ENCODE measurements around the gene CFAP107. TPM values are rescaled to one million over a fixed set of nuclear protein-coding genes. Genes with fewer than 3 reads are reported as not detected.
"Not testable (repeated sequence)": the region's sequence is repeated elsewhere in the genome, so short reads cannot be mapped to it uniquely, and the experiment has no call there.

Gene CFAP107
- total RNA-seq, 1 donor from 2014 or later = not detected

GRCh38 chr1:12730156-12730555 is 15.8 kb upstream of the CFAP107 start:
- H3K9ac ChIP-seq (ENCODE audit: low read length) = no peak overlapping the region
- H3K27ac ChIP-seq (ENCODE audit: low read depth, low read length) = no peak overlapping the region
- Mint-ChIP-seq H3K4me3 (ENCODE audit: unreplicated experiment) (no peak overlapping the region), H3K9me3 (ENCODE audit: unreplicated experiment) (peaks cover 21% of the 10 kb centered on the region), H3K27me3 (ENCODE audit: low read depth, unreplicated experiment) (peaks cover 16% of the 10 kb centered on the region), H3K4me1 (ENCODE audit: low read depth, unreplicated experiment) (no peaks in the 10 kb centered on the region), H3K36me3 (ENCODE audit: low read depth, unreplicated experiment) (no peaks in the 10 kb centered on the region), H3K27ac (ENCODE audit: unreplicated experiment) (no peak overlapping the region)
- H3K4me3 ChIP-seq (ENCODE audit: insufficient read depth, low read depth, low read length) = no peak overlapping the region
- DNase-seq (ENCODE audit: low read depth) (no peak), FAIRE-seq (no peak)
- H3K27me3 ChIP-seq (ENCODE audit: insufficient read depth, low read length) = no peaks in the 10 kb centered on the region
- H2AFZ ChIP-seq (ENCODE audit: low read depth, low read length) = no peak overlapping the region
- H3K4me1 ChIP-seq (ENCODE audit: insufficient read depth, low read length) = no peaks in the 10 kb centered on the region
- H3K36me3 ChIP-seq (ENCODE audit: insufficient read depth, low read length) = no peaks in the 10 kb centered on the region
- H4K20me1 ChIP-seq (ENCODE audit: insufficient read depth, low read length) = no peaks in the 10 kb centered on the region
- H3K79me2 ChIP-seq (ENCODE audit: insufficient read depth, low read length) = no peaks in the 10 kb centered on the region
- TF ChIP-seq EZH2 (IDR thresholded peaks at IDR 0.05; ENCODE audit: insufficient read depth, low read length) (no peak), CTCF (IDR thresholded peaks at IDR 0.05; ENCODE audit: insufficient read depth, low read depth, low read length) (no peak)
- H3K4me2 ChIP-seq (ENCODE audit: low read length) = no peak overlapping the region
- H3K9me3 ChIP-seq (ENCODE audit: insufficient read depth, low read depth, low read length) = peaks cover 3% of the 10 kb centered on the region

- not testable (repeated sequence) for H3K4me3 Mint-ChIP-seq (ENCODE audit: unreplicated experiment); H3K4me1 ChIP-seq (ENCODE audit: insufficient read depth, low read length); H4K20me1 ChIP-seq (ENCODE audit: insufficient read depth, low read length); H3K27ac Mint-ChIP-seq (ENCODE audit: unreplicated experiment); H3K36me3 ChIP-seq (ENCODE audit: insufficient read depth, low read length); DNase-seq (ENCODE audit: low read depth); H3K9ac ChIP-seq (ENCODE audit: low read length); H2AFZ ChIP-seq (ENCODE audit: low read depth, low read length); H3K27ac ChIP-seq (ENCODE audit: low read depth, low read length); H3K79me2 ChIP-seq (ENCODE audit: insufficient read depth, low read length); H3K4me1 Mint-ChIP-seq (ENCODE audit: low read depth, unreplicated experiment); FAIRE-seq; H3K4me3 ChIP-seq (ENCODE audit: insufficient read depth, low read depth, low read length); H3K9me3 ChIP-seq (ENCODE audit: insufficient read depth, low read depth, low read length); H3K36me3 Mint-ChIP-seq (ENCODE audit: low read depth, unreplicated experiment); H3K27me3 ChIP-seq (ENCODE audit: insufficient read depth, low read length); H3K4me2 ChIP-seq (ENCODE audit: low read length)
- H3K27me3 Mint-ChIP-seq (ENCODE audit: low read depth, unreplicated experiment) = peaks cover 11% of the 10 kb centered on the region
- H3K9me3 Mint-ChIP-seq (ENCODE audit: unreplicated experiment) = peaks cover 21% of the 10 kb centered on the region
Measured at GRCh38 chr1:12731084-12731483, 14.9 kb upstream of the CFAP107 start.

GRCh38 chr1:12734651-12735050 is 11.3 kb upstream of the CFAP107 start:
- no peak overlapping the region for H3K27ac Mint-ChIP-seq (ENCODE audit: unreplicated experiment)
- H3K27me3 Mint-ChIP-seq (ENCODE audit: low read depth, unreplicated experiment) = peaks cover 5% of the 10 kb centered on the region
- H2AFZ ChIP-seq (ENCODE audit: low read depth, low read length) = no peak overlapping the region
- no peaks in the 10 kb centered on the region for H3K27me3 ChIP-seq (ENCODE audit: insufficient read depth, low read length)
- DNase-seq (ENCODE audit: low read depth) = no peak
- H3K9me3 Mint-ChIP-seq (ENCODE audit: unreplicated experiment) = peaks cover 20% of the 10 kb centered on the region
- no peaks in the 10 kb centered on the region for H3K4me1 ChIP-seq (ENCODE audit: insufficient read depth, low read length)
- H3K4me1 Mint-ChIP-seq (ENCODE audit: low read depth, unreplicated experiment) = no peaks in the 10 kb centered on the region
- no peaks in the 10 kb centered on the region for H3K79me2 ChIP-seq (ENCODE audit: insufficient read depth, low read length)
- H3K9me3 ChIP-seq (ENCODE audit: insufficient read depth, low read depth, low read length) = peaks cover 3% of the 10 kb centered on the region
- H3K4me3 ChIP-seq (ENCODE audit: insufficient read depth, low read depth, low read length) = no peak overlapping the region
- no peaks in the 10 kb centered on the region for H4K20me1 ChIP-seq (ENCODE audit: insufficient read depth, low read length)
- H3K36me3 Mint-ChIP-seq (ENCODE audit: low read depth, unreplicated experiment) = no peaks in the 10 kb centered on the region
- no peak overlapping the region for H3K4me2 ChIP-seq (ENCODE audit: low read length)
- TF ChIP-seq EZH2 (IDR thresholded peaks at IDR 0.05; ENCODE audit: insufficient read depth, low read length) (no peak), CTCF (IDR thresholded peaks at IDR 0.05; ENCODE audit: insufficient read depth, low read depth, low read length) (no peak)
- H3K4me3 Mint-ChIP-seq (ENCODE audit: unreplicated experiment) = no peak overlapping the region
- no peak overlapping the region for H3K27ac ChIP-seq (ENCODE audit: low read depth, low read length)
- H3K36me3 ChIP-seq (ENCODE audit: insufficient read depth, low read length) = no peaks in the 10 kb centered on the region
- H3K9ac ChIP-seq (ENCODE audit: low read length) = no peak overlapping the region
- no peak for FAIRE-seq

Measured in astrocyte (in vitro differentiated cells and primary cell).